GM18511 (cell line): ENCODE measurements around the gene EPS8L3.

Source experiments
- ATAC-seq: cut with Tn5 transposase; IDR thresholded peaks from one replicate; pipeline ENCODE4 v1.9.1; 2021; ENCODE audit warnings: mild to moderate bottlenecking, moderate library complexity; ENCODE audit not compliant: unreplicated experiment

Gene EPS8L3

DNA sequence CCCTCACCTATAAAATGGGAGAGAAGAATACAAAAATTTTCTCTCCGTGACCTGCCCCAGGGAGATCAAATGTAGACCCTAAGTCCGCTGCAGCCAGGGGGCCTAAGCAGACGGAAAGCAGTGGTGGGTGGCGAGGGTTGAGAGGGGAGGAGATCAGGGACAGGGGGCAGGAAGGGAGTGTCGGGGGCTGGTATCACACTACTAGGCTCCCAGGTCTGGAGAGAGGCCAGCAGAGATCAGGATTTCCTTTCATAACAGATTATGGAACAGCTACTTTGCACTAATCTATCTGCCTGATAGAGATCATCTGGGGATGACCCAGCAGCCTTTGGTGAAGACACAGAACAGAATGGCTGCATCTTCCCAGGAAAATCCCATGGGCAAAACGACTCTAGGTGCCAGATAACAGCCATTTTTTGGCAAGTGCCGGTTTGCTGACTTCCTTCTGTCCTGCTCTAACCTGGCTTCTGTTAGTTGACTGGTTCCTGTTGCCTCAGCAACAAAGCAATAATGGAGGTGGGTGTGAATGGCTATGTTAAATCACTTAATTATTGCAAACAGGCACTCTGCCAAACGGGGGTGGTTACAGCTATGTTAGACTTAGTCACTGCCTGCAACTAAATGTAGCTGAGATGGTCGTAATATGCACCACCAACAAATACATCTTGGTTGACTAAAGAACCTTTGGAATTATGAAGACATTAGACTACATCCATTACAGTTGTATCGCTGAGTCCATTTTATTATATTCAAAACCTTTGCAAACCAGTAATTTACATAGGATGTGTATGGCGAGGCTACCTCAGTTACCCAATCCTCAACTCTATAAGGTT, 30.0 kb upstream of the EPS8L3 start:
- no peak for ATAC-seq

DNA sequence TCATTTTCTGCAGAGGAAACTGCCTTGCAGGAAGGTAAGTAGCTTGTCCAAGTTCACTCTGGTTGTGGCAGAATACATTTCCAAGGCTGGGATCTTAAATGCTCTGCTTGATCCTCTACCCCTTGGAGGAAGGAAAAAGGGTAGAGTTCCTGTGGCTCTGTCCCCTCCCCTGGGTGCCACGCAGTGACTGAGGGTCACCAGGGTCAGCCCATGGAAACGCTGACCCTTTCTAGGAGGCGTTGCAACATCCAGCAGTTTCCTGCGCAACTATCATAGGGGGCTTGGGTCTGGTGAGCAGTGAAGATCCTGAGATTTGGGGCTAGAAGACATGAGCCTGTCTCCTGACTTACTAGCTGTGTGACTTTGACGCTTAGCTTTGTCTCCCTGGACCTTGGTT, 29.4 kb upstream of the EPS8L3 start:
- no peak for ATAC-seq

DNA sequence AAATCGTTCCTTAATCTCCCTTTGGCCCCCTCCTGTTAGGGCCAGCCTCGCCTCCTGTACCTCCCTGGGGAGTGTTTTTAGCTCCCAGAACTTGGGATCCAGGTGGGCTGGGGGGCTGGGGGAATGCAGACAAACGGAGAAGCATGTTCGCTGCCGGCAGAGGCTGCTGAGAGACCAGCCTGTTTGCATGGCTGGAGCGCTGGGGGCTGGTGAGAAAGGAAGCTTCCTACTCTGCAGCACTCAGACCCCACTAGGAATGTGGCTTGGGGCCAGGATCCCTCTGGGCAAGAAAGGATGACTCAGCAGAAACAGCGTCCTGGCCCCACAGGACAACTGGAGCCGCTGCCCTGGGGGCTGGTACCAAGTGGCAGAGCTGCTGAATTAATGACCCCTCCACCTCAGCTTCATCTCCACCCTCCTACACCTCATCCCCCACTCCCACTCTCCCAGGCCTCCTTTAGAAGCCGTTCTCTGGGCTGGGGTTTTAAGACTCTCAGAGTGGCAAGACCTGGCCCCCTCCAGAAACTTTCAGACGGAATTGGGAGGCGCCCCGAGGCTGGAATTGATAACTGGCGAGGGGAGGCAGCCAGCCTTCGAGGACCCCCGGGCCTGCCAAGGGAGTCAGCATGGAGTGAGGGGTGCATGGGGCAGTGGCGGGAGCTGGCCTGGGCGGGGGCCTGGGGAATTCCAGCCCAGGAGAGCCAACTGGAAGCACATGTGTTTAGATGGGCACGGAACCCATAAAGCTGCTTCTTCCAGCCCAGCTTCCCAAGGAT, 28.5 kb upstream of the EPS8L3 start:
- no peak for ATAC-seq

DNA sequence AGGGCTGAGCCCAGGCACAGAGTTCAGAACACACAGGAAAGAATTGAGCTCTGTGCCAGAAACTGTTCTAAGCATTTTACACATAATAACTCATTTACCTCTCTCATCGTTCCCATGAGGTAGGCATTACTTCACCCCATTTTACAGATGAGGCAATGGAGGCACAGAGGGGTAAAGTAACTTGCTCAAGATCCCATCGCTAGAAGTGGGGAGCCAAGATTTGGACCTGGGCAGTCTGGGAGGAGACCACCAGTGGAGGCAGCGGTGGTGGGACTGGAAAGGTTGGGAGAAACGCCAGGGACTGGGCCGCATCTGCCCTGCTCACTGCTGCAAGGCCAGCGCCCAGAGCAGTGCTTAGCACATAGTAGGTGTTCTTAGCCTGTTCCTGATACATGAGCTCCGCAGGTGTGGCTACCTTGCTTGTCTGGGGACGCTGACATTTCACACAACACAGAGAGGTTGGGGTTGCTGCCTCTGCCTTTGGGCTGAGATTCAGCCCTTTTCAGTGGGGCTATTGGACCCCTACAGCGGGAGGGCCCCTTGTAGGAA, 27.8 kb upstream of the EPS8L3 start:
- ATAC-seq: no peak

DNA sequence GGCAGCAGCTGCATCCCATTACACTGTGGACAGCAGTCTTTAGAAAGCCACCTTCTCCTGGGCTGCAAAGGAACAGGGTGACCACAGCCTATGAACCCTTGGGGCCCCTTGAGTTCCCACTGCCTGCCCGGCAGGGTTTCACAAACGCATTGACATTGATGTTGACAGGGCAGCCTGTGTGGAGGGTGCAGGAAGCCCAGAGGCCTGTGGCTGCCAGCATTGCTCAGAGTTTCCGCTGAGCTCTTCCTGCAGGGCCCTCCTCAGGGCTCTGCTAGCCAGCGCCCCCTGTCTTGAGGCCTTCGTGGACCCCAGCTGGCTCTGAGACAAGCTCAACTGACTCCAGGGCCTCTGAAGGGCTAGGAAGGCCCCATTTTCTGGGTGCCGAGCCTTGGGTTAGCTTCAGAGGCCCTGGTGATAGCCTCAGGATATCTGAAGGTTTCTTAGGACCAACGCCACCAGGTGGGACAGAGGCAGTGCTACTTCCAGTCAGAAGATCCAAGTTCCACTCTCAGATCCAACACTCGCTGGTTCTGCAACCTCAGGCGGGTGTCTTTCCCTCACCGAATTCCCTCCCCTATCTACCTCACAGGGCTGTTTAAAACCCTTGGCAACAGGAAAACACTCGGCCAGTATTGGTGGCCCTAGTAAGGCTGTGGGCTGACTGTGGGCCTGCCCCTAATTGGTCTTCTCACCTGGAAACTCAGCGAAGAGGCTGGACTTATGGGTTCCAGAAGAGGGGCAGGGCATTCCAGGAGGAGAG, 27.2 kb upstream of the EPS8L3 start:
- ATAC-seq: peak; percentile 79

DNA sequence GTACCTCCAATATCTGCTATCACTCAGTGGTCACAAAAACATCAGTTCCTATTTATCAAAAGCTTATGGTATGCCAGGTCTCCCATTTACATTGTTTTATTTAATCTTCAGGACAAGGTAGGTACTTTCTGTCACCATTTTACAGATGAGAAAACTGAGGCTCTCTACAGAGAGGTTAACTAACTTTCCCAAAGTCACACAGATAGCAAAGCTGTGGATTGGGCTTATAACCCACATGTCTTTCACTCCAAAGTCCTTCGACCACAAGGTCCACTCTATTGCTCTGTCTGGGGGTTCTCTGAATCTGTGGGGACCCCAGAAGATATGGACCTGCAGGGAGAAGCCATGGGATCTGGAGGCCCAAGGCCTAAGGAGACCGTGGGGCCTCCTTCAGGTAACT, 26.6 kb upstream of the EPS8L3 start:
- ATAC-seq: no peak

DNA sequence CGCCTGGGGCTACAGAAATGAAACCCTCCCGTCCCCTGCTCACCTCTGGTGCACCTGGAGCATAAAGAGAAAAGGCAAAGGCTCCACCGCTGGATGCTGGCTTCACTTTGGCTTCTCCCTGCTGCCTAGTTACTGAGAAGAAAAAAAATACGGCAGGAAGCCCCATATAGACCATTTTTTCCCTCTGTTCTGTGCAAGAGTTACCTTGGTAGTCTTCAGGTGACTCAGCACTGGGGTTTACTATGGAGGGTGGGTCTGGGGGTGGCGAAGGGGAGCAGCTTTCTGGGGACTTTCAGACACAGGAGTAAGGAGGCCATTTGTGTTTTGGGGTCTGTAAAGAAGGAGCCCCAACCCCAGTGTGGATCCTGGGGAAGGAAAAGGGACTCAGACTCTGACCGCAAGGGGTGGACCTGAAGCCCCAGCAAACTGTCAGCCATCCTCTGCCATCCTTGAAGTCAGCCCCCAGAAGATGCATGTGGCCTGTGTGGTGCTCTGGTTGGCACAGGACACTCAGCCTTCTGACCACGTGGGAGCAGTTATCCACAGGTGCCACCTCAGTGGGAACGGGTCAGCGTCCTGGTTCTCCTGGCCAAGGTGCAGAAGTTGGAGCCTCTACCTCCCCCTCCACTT, 25.9 kb upstream of the EPS8L3 start:
- ATAC-seq: no peak

DNA sequence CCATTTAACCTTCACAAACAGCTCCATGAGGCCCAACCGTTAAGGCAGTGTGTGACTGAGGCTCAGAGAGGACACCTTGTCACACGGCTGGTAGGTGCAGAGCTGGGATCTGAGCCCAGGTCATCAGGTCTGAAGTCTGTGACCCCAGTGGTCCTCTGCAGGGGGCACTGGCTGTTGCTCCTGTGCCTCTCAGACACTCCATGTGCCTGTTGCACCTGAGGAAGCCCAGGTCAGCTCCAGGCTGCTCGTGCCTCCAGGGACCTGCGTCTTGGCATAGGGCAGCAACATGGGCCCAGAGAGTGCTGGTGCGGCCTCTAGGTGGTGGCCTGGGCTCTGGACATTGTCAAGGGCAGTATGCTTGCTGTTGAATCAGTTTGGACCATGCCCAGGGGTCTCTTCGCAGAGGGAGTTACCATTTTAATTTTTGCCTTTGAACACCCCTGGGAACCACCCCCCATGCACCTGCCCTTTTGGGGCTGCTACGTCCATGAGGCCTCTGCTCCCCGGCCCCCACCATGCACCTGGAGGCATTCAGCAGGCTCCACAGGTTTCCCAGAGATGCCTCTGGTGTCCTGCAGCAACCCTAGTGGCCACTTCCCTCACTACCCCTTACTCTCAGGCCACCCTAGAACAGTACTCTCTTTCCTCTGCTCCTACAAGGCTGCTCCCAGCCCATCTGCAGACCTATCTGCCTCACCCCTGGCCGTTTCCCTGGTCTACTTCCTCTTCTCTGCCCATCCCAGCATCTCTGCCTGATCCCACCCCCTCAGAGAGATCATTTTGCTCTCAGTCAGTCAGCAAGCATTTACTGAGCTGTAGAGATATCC, 25.2 kb upstream of the EPS8L3 start:
- no peak for ATAC-seq

DNA sequence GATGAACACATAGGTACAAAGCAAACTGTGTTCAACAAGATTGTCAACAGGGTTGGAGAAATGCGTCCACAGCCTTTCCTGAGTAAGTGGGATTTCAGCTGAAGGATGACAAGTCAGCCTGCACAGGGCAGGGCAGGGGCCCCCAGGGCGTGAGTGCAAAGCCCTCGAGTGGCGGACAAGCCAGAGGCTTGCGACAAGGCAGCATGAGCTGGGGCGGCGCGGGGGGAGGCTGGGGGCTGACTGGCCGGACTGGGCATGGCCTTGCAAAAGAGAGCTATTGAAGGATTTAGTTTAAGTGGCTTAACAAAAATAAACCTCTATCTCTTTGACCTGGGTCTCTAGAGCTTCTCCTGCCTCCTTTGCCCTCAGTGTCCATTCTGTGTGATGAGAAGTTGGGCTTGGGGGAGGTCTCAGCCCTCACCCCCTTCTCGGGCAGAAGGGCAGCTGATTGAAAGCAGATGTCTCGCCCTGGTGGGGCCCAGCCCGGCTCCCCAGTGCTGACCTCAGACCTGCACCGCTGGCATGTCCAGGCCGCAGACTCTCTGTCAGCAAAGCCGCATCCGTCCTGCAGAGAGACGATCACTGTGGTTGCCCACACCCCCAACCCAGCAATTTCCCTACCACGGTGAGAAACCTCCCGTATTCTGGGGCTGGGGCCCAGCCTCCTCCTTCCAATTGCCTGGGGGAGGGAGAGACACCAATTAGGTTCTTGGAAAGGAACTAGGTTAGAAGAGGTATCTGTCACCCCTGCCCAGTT, 24.3 kb upstream of the EPS8L3 start:
- ATAC-seq: no peak

DNA sequence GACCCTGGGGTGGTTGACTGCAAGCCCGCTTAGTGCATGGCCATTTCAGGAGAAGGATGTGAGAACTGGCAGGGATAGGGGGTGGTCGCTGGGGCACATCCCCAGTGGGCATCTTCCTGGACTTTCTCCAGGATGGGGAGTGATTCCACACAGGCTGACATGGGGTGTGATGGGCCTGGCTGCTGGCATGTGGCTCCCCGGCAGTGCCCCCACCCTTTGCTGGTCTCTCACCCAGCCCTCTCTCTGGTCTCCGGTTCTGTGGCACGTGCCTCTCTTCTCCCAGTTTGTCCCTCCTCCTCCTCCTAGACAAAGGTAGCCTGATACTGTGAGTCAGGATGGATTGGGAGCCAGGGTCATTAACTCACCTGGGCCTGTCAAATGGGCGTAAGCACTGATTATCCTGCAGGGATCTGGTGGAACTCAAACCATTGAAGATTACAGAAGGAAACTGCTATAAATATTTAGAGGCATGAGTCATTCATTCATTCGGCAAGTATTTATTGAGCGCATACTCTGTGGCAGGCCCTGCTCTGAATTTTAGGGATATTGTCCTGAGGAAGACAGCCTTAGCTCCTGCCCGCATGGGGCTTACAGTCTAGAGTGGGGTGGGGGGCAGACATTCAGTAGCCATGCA, 23.6 kb upstream of the EPS8L3 start:
- no peak for ATAC-seq

DNA sequence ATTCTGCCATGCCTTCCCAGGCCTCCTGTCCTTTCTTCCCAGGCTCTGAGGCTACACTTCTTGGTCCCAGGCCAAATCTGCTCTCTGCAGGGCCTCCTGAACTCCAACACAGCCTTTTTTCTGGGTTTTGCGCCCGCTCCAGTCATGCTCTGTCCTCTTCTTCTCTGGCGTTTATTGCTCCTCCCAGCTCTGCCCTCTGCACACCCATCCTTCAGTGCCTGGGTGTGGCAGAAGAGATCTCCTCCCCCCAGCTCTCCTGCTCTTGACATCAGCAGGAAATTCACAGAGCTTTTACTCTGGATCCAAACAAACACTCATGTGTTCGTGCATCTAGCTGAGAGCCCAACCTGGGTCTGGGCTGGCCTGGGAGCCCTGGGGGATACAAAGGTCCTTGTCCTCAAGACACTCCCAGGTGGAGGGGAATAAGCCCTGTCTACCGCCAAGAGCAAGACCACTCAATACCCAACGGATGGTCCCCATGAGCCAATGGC, 22.9 kb upstream of the EPS8L3 start:
- no peak for ATAC-seq

DNA sequence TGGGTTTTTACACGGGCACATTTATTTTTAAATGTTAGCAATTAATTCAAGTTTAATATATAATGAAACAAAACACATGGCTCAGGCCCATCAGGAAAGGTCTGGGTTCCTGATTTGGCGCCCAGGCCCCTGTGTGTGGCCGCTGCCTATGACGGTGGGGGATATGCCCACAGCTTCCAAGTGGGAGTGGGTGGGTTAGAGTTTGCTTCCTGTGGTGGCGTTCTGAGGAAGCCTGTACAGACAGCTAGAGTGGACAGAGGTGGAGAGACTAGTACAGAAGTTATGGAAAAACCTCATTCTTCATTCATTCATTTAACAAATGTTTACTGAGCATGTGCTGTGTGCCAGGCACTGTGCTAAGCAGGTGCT, 22.4 kb upstream of the EPS8L3 start:
- ATAC-seq: no peak

DNA sequence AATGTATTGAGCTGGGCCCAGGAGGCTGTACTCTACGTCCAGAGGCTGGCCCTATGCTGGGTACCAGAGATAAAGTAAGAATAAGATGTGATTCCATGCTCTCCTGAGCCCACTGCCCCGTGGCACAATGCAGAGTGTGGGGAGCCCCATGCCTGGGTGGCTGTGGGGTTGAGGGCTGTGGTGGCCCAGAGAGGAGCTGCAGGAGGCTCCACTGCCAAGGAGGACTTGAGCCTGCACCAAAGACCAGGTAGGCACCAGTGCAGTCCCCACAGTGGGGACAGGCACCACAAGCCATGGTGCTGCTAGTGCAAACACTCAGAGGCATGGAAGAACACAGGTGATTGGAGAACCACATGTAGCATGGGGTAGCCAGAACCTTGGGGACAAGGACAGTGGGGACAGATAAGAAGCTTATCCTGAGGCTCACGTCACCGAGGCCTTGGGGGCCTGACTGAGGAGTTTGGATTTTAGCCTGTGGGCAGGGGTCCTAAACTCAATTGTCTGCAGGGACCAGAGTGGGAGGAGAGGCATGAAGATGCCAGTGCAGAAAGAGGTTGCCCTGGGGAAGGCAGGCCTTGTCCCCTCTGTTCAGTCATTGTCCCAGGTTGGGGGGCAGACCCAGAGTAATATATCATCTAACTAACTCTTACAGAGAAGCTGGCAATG, 21.9 kb upstream of the EPS8L3 start:
- no peak for ATAC-seq

DNA sequence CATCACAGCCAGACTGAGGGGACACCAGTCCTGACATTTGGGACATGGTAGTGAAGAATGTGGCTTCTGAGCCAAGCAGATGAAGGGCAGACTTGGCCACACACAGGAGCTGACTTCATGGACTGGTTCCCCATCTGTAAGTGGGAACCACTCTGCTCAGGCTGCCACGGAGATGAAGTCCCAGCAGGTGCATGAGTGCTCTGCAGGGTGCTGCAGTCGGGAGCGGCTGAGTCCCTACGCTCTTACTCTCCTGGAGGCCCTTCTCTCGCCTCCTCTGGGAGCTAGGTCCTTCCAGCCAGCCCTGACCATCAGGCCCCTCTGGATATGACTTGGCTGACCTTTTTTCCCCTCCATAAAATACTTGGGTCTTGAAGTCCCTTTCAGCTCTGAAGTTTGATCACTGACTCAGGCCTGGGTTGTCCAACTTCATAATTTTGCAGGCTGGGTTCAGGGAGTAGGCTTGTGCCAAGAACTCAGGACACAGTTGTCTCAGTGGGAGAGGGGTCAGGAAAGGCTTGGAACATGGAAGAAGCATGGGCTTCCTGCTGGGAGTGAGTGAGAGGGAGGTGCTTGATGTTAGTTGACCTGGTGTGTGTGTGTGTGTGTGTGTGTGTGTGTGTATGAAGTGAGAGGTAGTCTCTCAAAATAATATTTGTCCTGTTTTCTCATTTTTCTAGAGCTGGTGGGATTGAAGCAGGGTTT, 21.0 kb upstream of the EPS8L3 start:
- ATAC-seq: no peak

DNA sequence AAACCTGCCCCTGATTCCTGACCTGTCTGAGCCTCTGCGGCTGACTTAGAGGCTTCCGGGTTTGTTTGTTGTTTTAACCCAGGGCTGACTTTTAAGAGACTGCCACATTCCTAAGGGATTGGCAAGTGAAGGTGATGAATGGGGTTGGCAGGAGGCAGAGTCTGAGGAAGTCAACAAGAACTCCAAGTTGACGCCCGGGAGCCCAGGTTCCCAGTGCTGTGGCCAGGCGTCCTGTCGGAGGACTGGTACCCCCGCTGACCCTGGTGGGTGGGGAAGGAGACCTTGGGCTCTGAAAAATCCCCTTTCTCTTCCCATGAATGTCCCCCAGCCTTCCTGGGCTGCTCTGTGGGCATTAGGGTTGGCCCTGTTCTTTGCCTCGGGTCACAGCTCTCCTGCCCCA, 19.7 kb upstream of the EPS8L3 start:
- no peak for ATAC-seq

DNA sequence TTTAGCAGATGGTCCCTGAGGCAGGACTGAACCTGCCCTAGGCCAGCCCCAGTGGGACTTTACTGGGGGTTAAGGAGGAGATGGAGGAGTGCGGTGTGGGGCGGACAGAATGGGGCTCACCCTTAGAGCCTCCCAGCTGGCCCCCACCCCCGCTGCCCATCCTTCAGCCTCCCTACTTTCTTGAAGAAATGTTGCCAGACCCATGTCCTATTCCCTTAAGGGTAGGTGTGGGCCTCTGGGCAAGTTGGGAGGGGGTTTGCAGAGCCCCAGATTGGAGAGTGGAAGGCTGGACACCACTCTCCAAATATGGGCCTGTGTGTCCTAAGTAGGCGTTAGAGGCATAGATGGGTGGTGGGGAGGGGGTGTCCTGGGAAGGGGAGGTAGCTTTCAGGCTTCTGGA, 19.2 kb upstream of the EPS8L3 start:
- no peak for ATAC-seq

DNA sequence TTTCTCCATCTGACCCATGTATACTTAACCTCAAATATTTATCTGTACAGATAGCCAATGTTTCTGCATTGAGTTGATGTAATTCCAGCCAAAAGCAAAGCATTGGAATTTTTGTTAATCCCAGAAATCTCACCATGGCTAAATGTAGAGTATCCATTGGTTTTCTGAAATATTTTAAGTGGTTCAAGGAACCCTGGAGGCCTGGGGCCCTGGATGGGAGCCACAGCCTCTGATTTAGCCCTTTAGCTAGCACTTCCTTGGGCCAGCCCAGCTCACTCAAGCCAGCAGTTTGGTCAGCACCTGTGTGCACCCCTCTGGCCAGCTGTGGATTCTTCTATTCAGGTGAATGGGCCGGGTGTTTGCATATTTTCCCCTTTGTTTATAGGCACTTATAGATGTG, 18.8 kb upstream of the EPS8L3 start:
- ATAC-seq: no peak

DNA sequence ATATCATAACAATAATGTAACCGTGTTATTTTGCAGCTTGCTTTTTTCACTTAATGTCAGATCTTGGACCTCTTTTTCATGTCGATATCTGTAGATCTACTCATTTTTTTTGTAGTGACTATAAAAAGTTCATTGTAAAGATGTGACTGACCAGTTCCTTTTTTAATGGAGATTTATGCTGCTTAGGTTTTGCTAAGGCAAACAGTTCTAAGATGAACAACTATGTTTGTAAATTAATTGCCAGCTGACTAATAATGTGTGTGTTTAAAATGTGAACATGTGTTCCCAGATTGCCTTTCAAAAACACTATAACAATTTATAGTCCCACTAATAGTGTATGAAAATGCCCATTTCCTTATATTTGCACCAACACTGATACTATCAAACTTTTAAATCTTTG, 18.1 kb upstream of the EPS8L3 start:
- no peak for ATAC-seq
